Erythroblast (primary cell): Measurements from ENCODE around the gene PRDM8.
"Not testable (repeated sequence)": the region's sequence is repeated elsewhere in the genome, so short reads cannot be mapped to it uniquely, and the experiment has no call there.

Source experiments
- DNase-seq, 2 experiments: peaks; one replicate each; lab custom pipeline; 2025; lab: John Stamatoyannopoulos, UW
- GATA1 ChIP-seq: IDR thresholded peaks from 2 replicates; pipeline ENCODE4 v1.6.1; 2011; ENCODE audit warnings: low read depth, mild to moderate bottlenecking, control low read depth, low read length, moderate library complexity
- POLR2A ChIP-seq: IDR thresholded peaks from 2 replicates; pipeline ENCODE4 v1.6.1; 2011; ENCODE audit warnings: mild to moderate bottlenecking, low read length

Gene PRDM8

GRCh38 chr4:80237992-80238391, 40.7 kb downstream of the PRDM8 start:
- TF ChIP-seq POLR2A (no peak), GATA1 (no peak)
- DNase-seq, result no peak

GRCh38 chr4:80239480-80240150, 42.3 kb downstream of the PRDM8 start:
- TF ChIP-seq GATA1 (no peak), POLR2A (no peak)
- no peak for DNase-seq

- TF ChIP-seq GATA1 (no peak), POLR2A (no peak)
- no peak for DNase-seq
These were observed 43.7 kb downstream of the PRDM8 start for GRCh38 chr4:80240976-80241375.

- no peak for DNase-seq
- TF ChIP-seq GATA1 (no peak), POLR2A (no peak)
These were observed 46.1 kb downstream of the PRDM8 start for GRCh38 chr4:80243274-80244018.

- not testable (repeated sequence) for DNase-seq
These were observed 50.2 kb downstream of the PRDM8 start for GRCh38 chr4:80247484-80247883.

- TF ChIP-seq GATA1, result no peak
- TF ChIP-seq POLR2A, result no peak
- no peak for DNase-seq
These were observed 51.8 kb downstream of the PRDM8 start for GRCh38 chr4:80249144-80249543.

- TF ChIP-seq POLR2A, result no peak
- no peak for TF ChIP-seq GATA1
- DNase-seq, result peak; percentile 66 to 76
These were observed 55.1 kb downstream of the PRDM8 start for GRCh38 chr4:80252427-80252826.

GRCh38 chr4:80252953-80253352, 55.6 kb downstream of the PRDM8 start:
- TF ChIP-seq GATA1 (no peak), POLR2A (no peak)
- DNase-seq, result no peak

GRCh38 chr4:80253510-80253909, 56.2 kb downstream of the PRDM8 start:
- no peak for TF ChIP-seq POLR2A
- peak; percentile 60 for TF ChIP-seq GATA1
- peak; percentile 91 to 94 for DNase-seq
